ENCODE results near the gene GREM2.

- TF ChIP-seq POLR2AphosphoS5 (IDR thresholded peaks at IDR 0.05; ENCODE audit: borderline replicate concordance, low read depth, low read length) (no peak), EZH2 (IDR thresholded peaks at IDR 0.05) (no peak), FOXP2 (optimal IDR thresholded peaks at IDR 0.05; ENCODE audit: control extremely low read depth, extremely low read length, insufficient read depth) (no peak)
These were observed 7.4 kb upstream of the GREM2 start for GRCh38 chr1:240619357-240619756.

All from SK-N-MC (cell line).